Mesodermal cell (in vitro differentiated cells): Measurements from ENCODE around the gene RPS24.
"Not testable (repeated sequence)": the region's sequence is repeated elsewhere in the genome, so short reads cannot be mapped to it uniquely, and the experiment has no call there.

Experiments used
- H3K27ac ChIP-seq: 2 replicates; pipeline ENCODE4 v1.7.0; 2013; ENCODE audit warnings: mild to moderate bottlenecking, low read depth, low read length, moderate library complexity; ENCODE audit not compliant: severe bottlenecking
- H3K36me3 ChIP-seq: 2 replicates; pipeline ENCODE4 v1.7.1; 2013; ENCODE audit warnings: mild to moderate bottlenecking, low read length, moderate library complexity; ENCODE audit not compliant: control insufficient read depth, insufficient read depth
- H3K4me1 ChIP-seq: one replicate; pipeline ENCODE4 v1.7.1; 2013; ENCODE audit warnings: mild to moderate bottlenecking, low read length; ENCODE audit not compliant: insufficient read depth, control insufficient read depth, poor library complexity, severe bottlenecking
- H3K4me3 ChIP-seq: 2 replicates; pipeline ENCODE4 v1.7.0; 2013; ENCODE audit warnings: low read length, control low read depth, mild to moderate bottlenecking; ENCODE audit not compliant: insufficient read depth, poor library complexity, severe bottlenecking; ENCODE audit errors: extremely low read depth
- H3K9me3 ChIP-seq: 2 replicates; pipeline ENCODE4 v1.7.1; 2013; ENCODE audit warnings: mild to moderate bottlenecking, low read length, moderate library complexity; ENCODE audit not compliant: control insufficient read depth
- WGBS, 2 experiments: methylation state at CpG; one replicate each; pipeline ENCODE4 v1.1.5; 2013; ENCODE audit warnings: missing lambda C conversion rate in 2 of 2; ENCODE audit not compliant: insufficient coverage in 2 of 2; 5-methylcytosine and 5-hydroxymethylcytosine counted together

Gene RPS24

GRCh38 chr10:78069151-78069550 is 35.5 kb downstream of the RPS24 start:
- Histone ChIP-seq H3K4me1 (no peaks in the 10 kb centered on the region), H3K4me3 (no peak overlapping the region), H3K9me3 (no peaks in the 10 kb centered on the region), H3K27ac (no peak overlapping the region), H3K36me3 (no peaks in the 10 kb centered on the region)
- WGBS, 2 experiments = 91 to 92% methylated on average over 6 of the region's 6 CpGs

- H3K36me3 ChIP-seq, H3K4me3 ChIP-seq, H3K27ac ChIP-seq, H3K9me3 ChIP-seq, H3K4me1 ChIP-seq: not testable (repeated sequence)
- WGBS, 2 experiments = 85 to 94% methylated on average over 12 of the region's 12 CpGs
Measured at GRCh38 chr10:78070064-78070463, 36.4 kb downstream of the RPS24 start.

- WGBS, 2 experiments = 89% methylated on average over 5 of the region's 5 CpGs; no CpG with 5 or more reads in 1 of the 2 experiments
Measured at GRCh38 chr10:78070726-78071125, 37.1 kb downstream of the RPS24 start.

GRCh38 chr10:78071140-78071856 is 37.6 kb downstream of the RPS24 start:
- H3K4me3 ChIP-seq = no peak overlapping the region
- no peaks in the 10 kb centered on the region for H3K9me3 ChIP-seq
- H3K36me3 ChIP-seq = no peaks in the 10 kb centered on the region
- 82 to 90% methylated on average over 4 of the region's 4 CpGs for WGBS, 2 experiments
- H3K27ac ChIP-seq = no peak overlapping the region
- no peaks in the 10 kb centered on the region for H3K4me1 ChIP-seq

More at GRCh38 chr10:78070726-78071125, 37.1 kb downstream of the RPS24 start:
- no peak overlapping the region for H3K4me3 ChIP-seq
- no peak overlapping the region for H3K27ac ChIP-seq
- no peaks in the 10 kb centered on the region for H3K9me3 ChIP-seq
- no peaks in the 10 kb centered on the region for H3K36me3 ChIP-seq
- no peaks in the 10 kb centered on the region for H3K4me1 ChIP-seq

GRCh38 chr10:78071857-78072179 is 38.2 kb downstream of the RPS24 start:
- WGBS, 2 experiments = 93 to 97% methylated on average over 4 of the region's 4 CpGs
- Histone ChIP-seq H3K27ac (no peak overlapping the region), H3K4me3 (no peak overlapping the region), H3K36me3 (no peaks in the 10 kb centered on the region), H3K4me1 (no peaks in the 10 kb centered on the region), H3K9me3 (peaks cover under 1% of the 10 kb centered on the region)

DNA sequence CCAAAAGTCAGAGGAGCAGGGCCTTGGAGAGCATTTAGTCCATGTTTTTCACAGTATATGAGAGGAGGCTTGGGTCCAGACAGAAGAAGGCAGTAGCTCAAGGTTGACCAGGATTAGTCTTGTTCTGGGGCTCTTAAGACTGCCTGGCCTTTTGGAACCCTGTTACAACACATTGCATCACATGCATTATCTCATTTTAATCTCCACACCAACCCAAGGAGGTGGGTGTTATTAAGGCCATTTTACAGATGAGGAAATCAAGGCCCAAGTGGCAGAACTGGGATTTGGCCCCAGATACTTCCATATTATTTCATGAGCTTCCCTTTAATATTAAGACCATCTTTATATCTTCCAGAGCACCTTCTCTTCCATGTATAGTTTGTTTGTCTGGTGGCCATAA is 38.8 kb downstream of the RPS24 start:
- no peak overlapping the region for H3K4me3 ChIP-seq
- H3K9me3 ChIP-seq = peaks cover 6% of the 10 kb centered on the region
- H3K36me3 ChIP-seq = no peaks in the 10 kb centered on the region
- no peaks in the 10 kb centered on the region for H3K4me1 ChIP-seq
- no peak overlapping the region for H3K27ac ChIP-seq

DNA sequence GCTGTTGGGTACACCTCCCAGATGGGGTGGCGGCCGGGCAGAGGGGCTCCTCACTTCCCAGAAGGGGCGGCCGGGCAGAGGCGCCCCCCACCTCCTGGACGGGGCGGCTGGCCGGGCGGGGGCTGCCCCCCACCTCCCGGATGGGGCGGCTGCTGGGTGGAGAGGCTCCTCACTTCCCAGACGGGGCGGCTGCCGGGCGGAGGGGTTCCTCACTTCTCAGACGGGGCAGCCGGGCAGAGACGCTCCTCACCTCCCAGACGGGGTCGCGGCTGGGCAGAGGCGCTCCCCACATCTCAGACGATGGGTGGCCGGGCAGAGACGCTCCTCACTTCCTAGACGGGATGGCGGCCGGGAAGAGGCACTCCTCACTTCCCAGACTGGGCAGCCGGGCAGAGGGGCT is 42.1 kb downstream of the RPS24 start:
- not testable (repeated sequence) for H3K36me3 ChIP-seq, H3K4me1 ChIP-seq, H3K4me3 ChIP-seq, H3K27ac ChIP-seq, H3K9me3 ChIP-seq
- WGBS, 2 experiments = 94% methylated on average over 6 of the region's 29 CpGs; no CpG with 5 or more reads in 1 of the 2 experiments

- Histone ChIP-seq H3K4me3 (no peak overlapping the region), H3K4me1 (no peaks in the 10 kb centered on the region), H3K9me3 (peaks cover 6% of the 10 kb centered on the region), H3K36me3 (no peaks in the 10 kb centered on the region), H3K27ac (no peak overlapping the region)
- 100% methylated on average over 1 of the region's 4 CpGs; no CpG with 5 or more reads in 1 of the 2 experiments for WGBS, 2 experiments
Measured at GRCh38 chr10:78078539-78079330, 45.1 kb downstream of the RPS24 start.

GRCh38 chr10:78079411-78079810 is 45.7 kb downstream of the RPS24 start:
- Histone ChIP-seq H3K27ac (no peak overlapping the region), H3K4me3 (no peak overlapping the region), H3K4me1 (no peaks in the 10 kb centered on the region), H3K9me3 (peaks cover 6% of the 10 kb centered on the region), H3K36me3 (no peaks in the 10 kb centered on the region)
- 91 to 96% methylated on average over 6 of the region's 6 CpGs for WGBS, 2 experiments

DNA sequence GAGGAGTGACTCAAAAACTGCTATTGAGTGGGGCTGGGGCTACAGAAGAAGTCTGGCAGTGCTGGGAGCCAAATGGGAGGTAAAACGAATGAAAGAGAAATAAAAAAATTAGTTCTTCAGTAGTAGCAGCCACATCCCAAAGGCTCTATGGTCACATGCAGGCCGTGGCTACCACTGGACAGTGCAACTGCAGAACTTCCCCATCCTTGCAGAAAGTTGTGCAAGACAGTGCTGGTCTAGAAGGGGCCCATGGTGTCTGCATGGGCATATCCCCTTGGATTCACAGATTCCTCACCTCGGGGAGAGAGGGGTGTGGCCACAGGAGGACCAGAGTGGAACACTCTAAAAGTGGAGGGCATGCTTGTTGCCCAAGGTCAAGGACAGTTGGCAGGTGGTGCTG is 47.6 kb downstream of the RPS24 start:
- no peak overlapping the region for H3K4me3 ChIP-seq
- H3K27ac ChIP-seq = no peak overlapping the region
- 63 to 74% methylated on average over 3 of the region's 3 CpGs for whole genome bisulfite sequencing, 2 experiments
- H3K36me3 ChIP-seq = no peaks in the 10 kb centered on the region
- peaks cover 6% of the 10 kb centered on the region for H3K9me3 ChIP-seq
- H3K4me1 ChIP-seq = no peaks in the 10 kb centered on the region

- 78 to 90% methylated on average over 4 of the region's 4 CpGs for WGBS, 2 experiments
- Histone ChIP-seq H3K27ac (no peak overlapping the region), H3K4me3 (no peak overlapping the region), H3K4me1 (no peaks in the 10 kb centered on the region), H3K36me3 (no peaks in the 10 kb centered on the region), H3K9me3 (peaks cover 2% of the 10 kb centered on the region)
Measured at GRCh38 chr10:78082636-78083035, 49.0 kb downstream of the RPS24 start.
